Epithelial cell of proximal tubule (primary cell): ENCODE results near the gene POLE3. TPM values are rescaled to one million over a fixed set of nuclear protein-coding genes. Genes with fewer than 3 reads are reported as not detected.

Experiments used
- DNase-seq: peaks from one replicate; pipeline ENCODE4 v3.0.0-alpha.2; 2011; ENCODE audit warnings: low read depth
- H3K4me3 ChIP-seq: 2 replicates; pipeline ENCODE4 v1.5.1; 2011; ENCODE audit warnings: low read depth, mild to moderate bottlenecking, low read length
- CTCF ChIP-seq: conservative IDR thresholded peaks from 2 replicates; pipeline ENCODE4 v1.5.1; 2012; ENCODE audit warnings: low read depth, mild to moderate bottlenecking, low read length
- total RNA-seq: library from RNA; depleted of rRNA; stranded (reverse); fragments of >200 nt; gene quantifications from 2 replicates; pipeline ENCODE4 v1.2.3, GENCODE V29; 2015

POLE3 gene
- total RNA-seq, 1 donor from 2014 or later = 46.1 TPM

GRCh38 chr9:113393281-113393680 lies 17.2 kb downstream of the POLE3 start:
- no peak for TF ChIP-seq CTCF
- no peak for DNase-seq
- no peak overlapping the region for H3K4me3 ChIP-seq

GRCh38 chr9:113391917-113392316 lies 18.6 kb downstream of the POLE3 start:
- DNase-seq = no peak
- no peak overlapping the region for H3K4me3 ChIP-seq
- no peak for TF ChIP-seq CTCF

- DNase-seq = no peak
- no peak for TF ChIP-seq CTCF
- no peak overlapping the region for H3K4me3 ChIP-seq
These were observed 20.1 kb downstream of the POLE3 start for GRCh38 chr9:113390192-113390960.

DNA sequence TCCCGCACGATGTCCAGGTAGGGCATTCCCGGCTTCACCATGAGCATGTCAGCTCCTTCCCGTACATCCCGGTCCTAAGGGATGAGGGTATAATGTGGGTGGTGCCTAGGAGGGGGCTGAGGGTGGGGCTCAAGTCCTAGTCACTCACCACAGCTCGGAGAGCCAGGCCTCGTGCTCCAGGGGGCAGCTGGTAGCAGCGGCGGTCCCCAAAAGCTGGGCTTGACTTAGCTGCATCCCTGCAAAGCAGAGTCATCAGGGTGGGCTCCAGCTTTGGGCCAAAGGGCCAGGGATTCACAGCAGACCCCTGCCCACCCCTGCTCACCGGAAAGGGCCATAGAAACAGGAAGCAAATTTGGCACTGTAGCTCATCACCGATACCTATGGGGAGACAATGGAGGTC lies 21.0 kb downstream of the POLE3 start:
- DNase-seq = no peak
- no peak overlapping the region for H3K4me3 ChIP-seq
- no peak for TF ChIP-seq CTCF

GRCh38 chr9:113388833-113389232 lies 21.6 kb downstream of the POLE3 start:
- DNase-seq = no peak
- no peak for TF ChIP-seq CTCF
- no peak overlapping the region for H3K4me3 ChIP-seq

DNA sequence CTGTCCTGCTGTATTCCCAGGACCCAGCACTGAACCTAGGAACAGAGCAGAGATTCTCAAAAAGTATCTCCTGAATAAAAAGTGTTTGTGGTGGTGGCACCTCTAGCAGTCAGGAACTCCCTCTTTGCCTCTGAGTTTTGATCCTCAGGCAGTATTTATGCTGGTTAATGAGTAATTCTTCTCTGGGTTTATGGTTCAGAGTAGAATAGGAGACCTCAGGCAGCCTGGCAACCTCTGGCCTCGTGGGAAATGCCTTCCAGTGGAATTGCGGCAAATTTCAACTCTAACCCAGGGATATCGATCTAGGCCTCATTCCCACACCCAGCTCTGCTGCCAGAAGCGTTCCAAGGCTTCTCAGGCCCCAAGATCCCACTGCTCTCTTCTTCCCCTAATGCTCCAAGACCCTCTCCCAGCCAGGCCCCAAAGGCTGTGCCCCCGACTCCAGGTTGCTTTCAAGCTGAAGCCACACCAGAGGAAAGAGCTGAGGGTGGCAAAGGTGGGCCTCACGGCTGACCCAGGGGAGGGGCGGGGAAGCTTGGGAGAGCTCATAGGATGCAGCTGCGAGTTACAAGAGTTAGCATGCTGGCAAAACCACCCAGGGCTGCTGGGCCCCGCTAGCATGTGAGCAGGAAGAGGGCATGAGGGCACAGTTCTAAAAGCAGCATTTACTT lies 22.8 kb downstream of the POLE3 start:
- TF ChIP-seq CTCF = no peak
- no peak overlapping the region for H3K4me3 ChIP-seq
- DNase-seq = no peak
